GM18508 (cell line): ENCODE measurements around the gene RHOU.

Source experiments
- ATAC-seq: cut with Tn5 transposase; IDR thresholded peaks from one replicate; pipeline ENCODE4 v1.9.1; 2021; ENCODE audit warnings: moderate number of reproducible peaks; ENCODE audit not compliant: insufficient read depth, unreplicated experiment

The RHOU gene

GRCh38 chr1:228781809-228782661 is 46.8 kb downstream of the RHOU start:
- ATAC-seq: no peak

DNA sequence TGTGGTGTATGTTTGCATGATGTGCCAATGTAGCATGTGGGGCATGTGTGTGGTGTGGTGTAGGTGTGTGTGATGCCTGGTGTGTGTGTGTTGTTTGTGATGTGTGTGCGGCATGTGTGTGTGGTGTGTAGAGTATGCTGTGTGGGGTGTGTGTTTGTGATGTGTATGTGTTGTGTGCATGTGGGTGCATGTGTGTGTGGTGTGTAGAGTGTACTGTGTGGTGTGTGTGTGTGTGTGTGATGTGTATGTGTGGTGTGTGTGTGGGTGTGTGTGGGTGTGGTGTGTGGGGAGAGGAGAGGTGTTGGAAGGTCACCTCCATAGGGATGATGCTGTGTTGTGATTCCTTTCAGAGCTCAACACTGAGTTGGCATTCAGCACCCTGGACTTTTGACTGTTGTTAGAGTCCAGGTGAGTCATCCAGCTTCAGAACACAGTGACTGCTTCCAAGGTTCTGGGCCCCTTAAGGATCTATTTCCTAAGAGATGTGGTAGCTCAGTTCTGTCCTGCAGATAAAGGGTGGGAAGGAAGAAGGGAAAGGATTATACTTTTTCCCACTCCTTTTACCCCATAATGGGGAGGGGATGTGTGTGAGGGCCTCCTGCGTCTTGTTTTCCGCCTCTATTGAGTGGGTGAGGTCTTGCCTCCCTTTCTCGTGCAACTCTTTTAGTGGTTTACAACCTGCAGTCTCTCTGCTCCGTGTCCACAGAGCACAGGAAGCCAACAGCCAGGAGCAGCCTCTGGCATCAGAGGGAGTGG is 47.6 kb downstream of the RHOU start:
- no peak for ATAC-seq

- no peak for ATAC-seq
Measured at GRCh38 chr1:228783418-228784040, 48.2 kb downstream of the RHOU start.

- no peak for ATAC-seq
Measured at GRCh38 chr1:228784181-228784580, 48.9 kb downstream of the RHOU start.

DNA sequence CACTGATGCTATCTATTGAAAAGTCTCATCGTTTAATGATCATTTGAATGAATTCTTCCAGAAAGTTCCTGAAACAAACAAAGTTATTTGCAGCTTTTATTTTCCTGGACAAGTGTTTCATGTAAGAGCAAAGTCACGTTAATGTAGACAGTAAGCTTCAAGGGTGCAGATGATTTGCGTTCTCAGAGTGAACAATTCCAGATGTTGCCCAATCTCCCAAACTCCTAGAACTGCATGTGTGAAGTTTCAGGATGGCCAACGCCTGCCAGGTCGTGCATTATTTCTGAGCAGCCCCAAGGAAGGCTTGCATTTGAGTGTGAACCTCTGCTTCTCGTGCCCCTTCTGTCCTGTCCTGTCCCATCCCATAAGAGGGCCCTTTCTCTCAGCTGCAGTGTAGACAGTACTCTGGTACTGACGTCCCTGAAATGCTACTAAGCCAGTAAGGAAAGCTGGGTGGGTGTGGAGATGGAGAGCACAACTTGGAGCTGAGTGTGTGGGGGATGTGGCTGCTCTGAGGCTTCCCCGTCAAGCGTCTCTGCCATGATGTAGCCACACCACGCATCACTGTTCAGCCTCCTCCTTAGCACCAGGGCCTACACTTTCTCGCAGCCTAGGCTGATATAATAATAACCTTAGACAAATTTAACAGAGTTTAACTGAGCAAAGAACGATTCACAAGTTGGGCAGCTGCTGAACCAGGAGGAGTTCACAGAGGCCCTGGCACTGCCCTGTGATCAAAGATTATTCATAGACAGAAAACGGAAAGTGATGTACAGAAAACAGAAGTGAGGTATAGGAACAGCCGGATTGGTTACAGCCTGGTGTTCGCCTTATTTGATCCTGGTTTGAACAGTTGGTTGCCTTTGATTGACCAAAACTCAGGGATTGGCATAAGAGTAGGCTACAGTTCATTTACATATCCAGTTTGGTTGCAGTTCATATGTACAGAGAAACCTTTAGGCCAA is 50.4 kb downstream of the RHOU start:
- no peak for ATAC-seq

- no peak for ATAC-seq
Measured at GRCh38 chr1:228786361-228787129, 51.3 kb downstream of the RHOU start.

GRCh38 chr1:228791791-228792190 is 56.5 kb downstream of the RHOU start:
- ATAC-seq: no peak

GRCh38 chr1:228792601-228793000 is 57.3 kb downstream of the RHOU start:
- ATAC-seq: no peak

GRCh38 chr1:228793032-228793431 is 57.8 kb downstream of the RHOU start:
- no peak for ATAC-seq

DNA sequence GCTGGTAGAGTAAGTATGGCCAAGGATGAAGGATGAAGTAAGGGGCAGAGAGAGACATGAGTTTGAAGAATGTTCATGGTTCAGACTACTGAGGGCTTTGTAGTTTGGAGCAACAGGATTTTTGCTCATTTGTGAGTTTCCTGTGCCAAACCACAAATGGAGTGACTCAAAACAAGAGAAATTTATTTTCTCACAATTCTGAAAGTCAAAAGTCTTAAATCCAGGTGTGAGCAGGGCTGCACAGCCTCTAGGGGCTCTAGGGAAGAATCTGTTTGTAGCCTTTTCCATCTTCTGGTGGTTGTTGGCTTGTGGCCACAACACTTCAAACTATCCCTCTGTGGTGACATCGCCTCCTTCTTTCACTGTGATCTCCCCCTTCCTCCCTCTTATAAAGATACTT is 58.9 kb downstream of the RHOU start:
- peak; percentile 53 for ATAC-seq

DNA sequence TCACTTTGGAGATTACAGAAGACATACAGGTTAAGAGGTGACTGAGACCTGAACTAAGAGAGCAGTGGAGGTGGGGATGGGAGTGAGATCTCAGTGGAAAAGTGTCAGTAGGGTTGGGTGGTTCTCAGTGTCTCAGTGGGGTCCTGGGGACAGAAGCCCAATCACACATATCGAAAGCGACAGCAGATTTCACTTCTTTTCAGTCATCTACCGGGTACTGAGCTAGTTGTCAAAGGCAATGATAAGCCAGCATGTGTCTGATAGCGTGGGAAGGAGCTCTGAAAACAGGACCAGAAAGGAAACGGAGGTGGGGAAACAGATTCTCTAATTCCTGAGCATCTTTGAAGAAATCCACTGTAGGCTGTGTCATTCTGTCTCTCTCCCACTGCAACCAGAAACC is 59.5 kb downstream of the RHOU start:
- ATAC-seq: no peak

GRCh38 chr1:228795596-228795995 is 60.3 kb downstream of the RHOU start:
- no peak for ATAC-seq
